Activated T-helper 9 cell treated with anti-CD3 and anti-CD28 coated beads, Interleukin-2, amount 50 U/mL, for 16 hours (primary cell): ENCODE results near the gene SVIL.

Experiments
- DNase-seq: peaks from one replicate; pipeline ENCODE4 v3.0.0-alpha.2; 2020; ENCODE audit warnings: low read depth

The SVIL gene

GRCh38 chr10:29634764-29635625 is at the start of gene SVIL:
TSS of gene SVIL (minus strand) at chr10:29634971. CDS start at chr10:29555058, 79,913 bp downstream.
- no peak for DNase-seq

- peak; percentile 21 for DNase-seq
These were observed 47.1 kb upstream of the SVIL start for GRCh38 chr10:29681676-29682448.

GRCh38 chr10:29680091-29680490 is 45.3 kb upstream of the SVIL start:
- no peak for DNase-seq

GRCh38 chr10:29676732-29677131 is 42.0 kb upstream of the SVIL start:
- no peak for DNase-seq

GRCh38 chr10:29675984-29676383 is 41.2 kb upstream of the SVIL start:
- DNase-seq: no peak

- no peak for DNase-seq
These were observed 37.2 kb upstream of the SVIL start for GRCh38 chr10:29671968-29672367.

- no peak for DNase-seq
These were observed 36.5 kb upstream of the SVIL start for GRCh38 chr10:29671228-29671780.

- DNase-seq: no peak
These were observed 36.0 kb upstream of the SVIL start for GRCh38 chr10:29670761-29671160.

DNA sequence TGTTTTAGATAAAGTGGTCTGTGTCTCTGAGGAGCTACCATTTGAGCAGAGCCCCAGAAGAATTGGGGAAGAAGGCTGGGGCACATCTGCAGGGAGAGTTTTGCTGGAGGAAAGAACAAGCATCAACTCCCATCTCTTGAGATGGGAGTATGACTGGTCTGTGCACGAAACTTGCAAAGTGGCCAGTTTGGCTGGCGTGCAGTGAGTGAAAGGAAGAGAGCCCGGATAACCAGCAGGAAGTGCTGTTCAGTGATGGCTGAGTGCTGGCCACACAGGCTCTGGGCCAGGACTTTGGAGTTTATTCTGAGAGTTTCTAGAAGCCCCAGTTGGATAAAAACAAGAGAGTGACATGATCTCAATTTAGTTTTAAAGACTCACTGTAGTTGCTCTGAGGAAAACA is 34.4 kb upstream of the SVIL start:
- DNase-seq: no peak

- DNase-seq: no peak
These were observed 33.9 kb upstream of the SVIL start for GRCh38 chr10:29668628-29669027.

GRCh38 chr10:29667191-29667590 is 32.4 kb upstream of the SVIL start:
- no peak for DNase-seq

DNA sequence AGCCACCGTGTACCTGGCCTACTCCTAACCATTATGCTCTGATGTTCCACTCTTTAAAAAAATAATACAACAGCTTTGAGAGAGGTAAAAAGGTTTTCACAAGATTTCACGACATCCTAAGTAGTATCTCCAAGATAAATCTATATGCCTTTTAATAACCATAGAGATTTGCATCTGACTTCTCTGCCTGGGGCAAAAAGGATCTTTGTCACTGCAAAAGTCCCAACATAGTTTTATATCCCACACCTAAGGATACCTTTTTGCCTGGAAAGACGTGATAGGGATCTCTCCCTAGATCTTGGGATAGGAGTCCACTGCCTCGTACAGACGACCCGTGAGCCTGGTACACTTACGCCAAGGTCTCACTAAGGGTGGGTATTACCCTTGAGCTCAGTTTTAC is 31.4 kb upstream of the SVIL start:
- no peak for DNase-seq

- no peak for DNase-seq
These were observed 28.9 kb upstream of the SVIL start for GRCh38 chr10:29663718-29664117.

DNA sequence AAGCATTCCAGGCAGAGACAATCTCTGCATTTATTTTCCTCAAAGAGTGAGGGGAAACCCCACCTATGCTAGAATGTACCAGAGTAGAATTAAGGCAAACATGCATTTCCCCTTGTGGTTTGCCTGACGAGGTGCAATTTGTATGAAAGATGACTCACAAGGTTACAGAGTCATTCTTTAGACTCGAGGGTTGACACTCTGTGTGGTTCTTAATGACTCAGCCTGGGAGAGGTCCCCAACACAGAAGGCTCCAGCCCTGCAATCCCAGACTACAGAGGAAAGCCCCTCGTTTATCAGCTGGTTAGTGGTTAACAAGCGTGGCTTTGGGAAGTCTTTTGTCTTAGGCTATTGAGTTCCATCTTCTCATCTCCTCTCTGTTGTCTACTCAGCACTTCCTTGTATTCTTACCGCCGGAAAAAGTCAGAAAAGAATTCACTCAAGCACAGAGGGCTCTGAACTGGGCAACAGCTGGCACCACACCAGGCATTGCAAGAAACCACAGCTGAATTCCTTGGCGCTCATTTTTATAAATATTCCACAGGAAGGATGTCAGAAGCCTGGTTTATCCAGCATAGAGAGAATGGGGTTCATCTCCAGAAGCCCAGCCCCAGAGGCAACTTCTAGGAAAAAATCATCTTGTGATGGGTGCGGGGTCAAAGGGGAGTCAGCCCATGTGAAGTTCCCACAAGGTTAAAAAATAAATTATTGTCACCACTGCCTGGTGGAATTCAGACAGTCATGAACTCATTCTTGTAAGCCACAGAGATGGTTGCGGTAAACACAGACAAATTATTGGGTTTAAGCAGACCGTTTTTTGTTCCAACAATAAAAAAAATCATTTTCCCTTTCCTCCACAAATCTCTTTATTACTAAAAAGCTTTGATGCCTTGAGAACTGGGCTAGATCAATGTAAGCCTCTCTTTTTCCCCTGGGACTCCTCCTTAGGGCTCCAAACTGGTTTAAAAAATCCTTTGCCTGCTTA is 24.5 kb upstream of the SVIL start:
- DNase-seq: peak; percentile 50

DNA sequence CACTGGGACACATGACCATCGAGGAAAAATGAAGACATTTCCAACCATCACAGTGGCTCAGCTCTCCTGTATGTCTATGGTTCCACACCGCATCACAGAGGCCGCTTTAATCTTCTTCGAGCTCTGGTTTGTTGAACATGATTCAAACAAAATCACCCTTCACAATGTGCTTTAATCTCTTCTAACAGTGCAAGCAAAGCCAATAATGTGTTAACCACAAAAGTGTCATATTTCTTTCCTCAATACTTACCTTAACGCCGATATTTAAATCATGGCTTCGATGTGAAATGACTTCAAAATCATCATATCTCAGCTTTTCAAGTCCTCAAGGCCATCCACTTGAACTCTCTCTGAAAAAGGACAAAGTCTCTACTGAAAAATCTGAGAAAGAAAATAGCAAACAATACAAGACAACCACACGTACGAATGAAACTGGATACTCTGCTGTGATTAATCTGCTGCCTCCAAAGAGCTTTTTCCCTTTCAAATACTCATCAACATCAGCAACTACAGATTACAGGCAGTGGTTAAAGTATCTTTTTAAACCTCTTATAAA is 23.0 kb upstream of the SVIL start:
- no peak for DNase-seq

DNA sequence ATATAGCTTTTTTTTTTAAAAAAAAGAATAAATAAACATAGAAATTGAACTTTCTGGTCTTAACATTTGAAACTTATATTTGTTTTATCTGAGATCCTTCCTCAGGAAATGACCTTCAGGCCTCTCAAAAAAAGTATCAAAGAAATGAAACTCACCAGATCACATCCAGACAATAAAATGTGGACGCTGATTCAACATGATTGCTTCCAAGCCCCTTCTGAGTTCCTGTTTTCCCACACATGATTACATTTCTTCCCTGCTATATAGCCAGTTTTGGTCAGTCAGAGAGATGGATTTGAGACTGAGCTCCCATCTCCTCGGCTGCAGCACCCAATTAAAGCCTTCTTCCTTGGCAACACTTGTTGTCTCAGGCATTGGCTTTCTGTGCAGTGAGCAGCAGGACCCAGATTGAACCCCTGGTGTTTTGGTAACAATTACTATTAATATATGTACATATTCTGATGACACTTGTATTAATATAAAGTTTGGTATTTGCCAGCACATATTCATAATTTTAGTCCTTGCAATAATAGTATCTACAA is 21.8 kb upstream of the SVIL start:
- DNase-seq: no peak

DNA sequence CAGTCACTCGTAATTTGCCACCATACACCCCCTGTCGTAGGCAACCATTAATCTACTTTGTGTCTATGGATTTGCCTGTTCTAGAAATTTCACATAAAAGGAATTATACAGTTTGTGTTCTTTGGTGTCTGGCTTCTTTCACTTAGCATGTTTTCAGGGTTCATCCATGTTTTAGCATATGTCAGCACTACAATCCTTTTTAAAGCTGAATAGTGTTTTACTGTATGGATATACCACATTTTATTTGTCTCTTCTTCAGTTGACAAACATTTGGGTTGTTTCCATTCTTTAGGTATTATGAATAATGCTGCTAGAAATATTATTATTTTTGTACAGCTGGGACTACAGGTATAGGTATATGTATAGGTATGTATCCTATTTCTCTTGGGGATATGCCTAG is 17.4 kb upstream of the SVIL start:
- no peak for DNase-seq

- DNase-seq: no peak
These were observed 17.0 kb upstream of the SVIL start for GRCh38 chr10:29651767-29652166.

- no peak for DNase-seq
These were observed 15.8 kb upstream of the SVIL start for GRCh38 chr10:29650552-29650944.

DNA sequence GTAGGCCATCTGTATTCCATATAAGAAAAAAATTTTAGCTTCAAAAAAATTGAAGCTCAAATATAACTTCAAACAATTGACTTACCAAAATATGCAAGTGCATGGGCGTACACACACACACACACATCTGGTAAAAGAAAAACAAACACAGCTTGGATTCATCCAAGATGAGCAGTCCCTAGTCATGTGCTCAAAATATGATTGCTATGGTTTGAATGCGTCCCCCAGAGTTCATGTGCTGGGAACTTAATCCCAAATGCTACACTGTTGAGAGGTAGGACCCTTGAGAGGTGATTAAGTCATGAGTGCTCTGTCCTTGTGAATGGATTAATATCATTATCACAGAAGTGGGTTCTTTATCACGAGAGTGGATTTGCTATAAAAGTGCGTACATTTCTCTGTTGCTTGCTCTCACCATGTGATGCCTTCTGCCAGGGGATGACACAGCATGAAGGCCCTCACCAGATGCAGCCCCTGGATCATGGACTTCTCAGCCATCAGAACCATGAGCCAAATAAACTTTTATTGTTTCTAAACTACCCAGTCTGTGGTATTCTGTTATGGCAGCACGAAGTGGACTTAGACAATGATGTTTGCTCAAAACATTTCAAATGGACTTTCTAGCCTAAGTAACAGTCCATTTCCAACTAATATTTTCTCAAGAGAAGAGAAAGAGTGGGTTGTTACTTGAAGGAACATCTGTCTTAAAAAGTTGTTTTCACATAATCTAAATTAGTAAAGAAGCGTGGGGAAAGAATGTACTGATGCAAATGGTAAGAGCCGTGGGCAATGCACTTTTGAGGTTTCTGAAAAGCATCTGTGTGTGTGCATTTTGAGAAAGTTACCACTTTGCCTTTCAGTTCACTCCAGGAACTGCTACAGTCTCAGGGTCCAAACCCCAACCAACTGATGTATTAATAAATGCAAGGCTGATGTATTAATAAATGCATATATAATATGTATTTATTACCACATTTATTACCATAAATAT is 15.1 kb upstream of the SVIL start:
- DNase-seq: no peak
